Fibroblast of mammary gland (primary cell): ENCODE measurements around the gene KANSL1L.

ENCODE experiments used
- DNase-seq: peaks from one replicate; pipeline ENCODE4 v3.0.0-alpha.2; 2010; ENCODE audit warnings: low read depth
- H3K4me3 ChIP-seq: 2 replicates; pipeline ENCODE4 v1.5.1; 2011; ENCODE audit warnings: low read depth, mild to moderate bottlenecking, low read length, moderate library complexity; ENCODE audit not compliant: control insufficient read depth
- CTCF ChIP-seq: conservative IDR thresholded peaks from 2 replicates; pipeline ENCODE4 v1.5.1; 2011; ENCODE audit warnings: low read depth, low read length, inconsistent platforms; ENCODE audit not compliant: control insufficient read depth, insufficient read depth

Gene KANSL1L

DNA sequence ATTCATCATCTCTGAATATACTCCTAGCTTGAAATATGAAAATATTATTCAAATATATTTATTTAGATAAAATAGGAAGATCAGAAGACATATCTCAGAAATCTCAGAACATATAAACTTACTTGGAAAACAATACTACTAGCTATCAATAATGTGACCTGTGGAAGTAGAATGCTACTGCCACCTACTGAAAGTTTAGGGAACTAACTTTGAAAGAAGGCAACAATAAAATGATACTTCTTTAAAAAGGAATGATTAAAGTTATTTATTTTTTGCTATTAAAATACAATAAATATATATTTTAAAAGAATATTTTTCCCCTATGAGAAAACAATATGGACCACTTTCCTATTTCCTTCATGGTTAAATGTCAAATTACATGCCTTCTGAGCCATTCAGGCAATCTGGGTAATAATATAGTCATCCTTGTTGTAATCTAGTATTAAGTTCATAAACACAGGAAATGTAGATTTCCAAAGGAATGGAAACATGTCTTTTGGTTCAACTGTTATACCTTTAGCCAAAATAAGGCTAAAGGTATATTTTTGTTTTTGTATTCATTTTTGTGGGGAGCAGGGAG is 28.1 kb upstream of the KANSL1L start:
- TF ChIP-seq CTCF: peak; percentile 83
- DNase-seq: peak; percentile 51
- no peak overlapping the region for H3K4me3 ChIP-seq

GRCh38 chr2:210198326-210198725 is 27.1 kb upstream of the KANSL1L start:
- no peak overlapping the region for H3K4me3 ChIP-seq
- TF ChIP-seq CTCF: no peak
- DNase-seq: peak; percentile 14

DNA sequence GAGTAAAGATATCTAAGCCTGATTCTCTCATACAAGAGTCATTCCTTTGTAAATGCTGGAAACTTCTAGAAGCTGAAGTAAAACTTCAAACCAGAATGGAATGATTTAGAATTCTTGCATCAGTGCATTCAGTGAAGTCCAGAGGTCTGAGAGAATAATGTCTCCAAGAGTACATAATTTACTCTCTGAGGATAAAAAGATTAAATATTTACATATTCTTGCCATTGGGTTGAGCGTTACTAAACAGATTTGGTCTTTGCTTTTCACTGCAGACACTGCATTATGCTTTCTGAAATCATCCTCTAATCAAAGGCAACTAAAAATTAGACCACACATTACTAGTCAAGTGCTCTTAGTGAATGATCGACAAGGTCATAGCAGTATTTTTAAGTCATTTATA is 26.5 kb upstream of the KANSL1L start:
- no peak for TF ChIP-seq CTCF
- no peak for DNase-seq
- no peak overlapping the region for H3K4me3 ChIP-seq

DNA sequence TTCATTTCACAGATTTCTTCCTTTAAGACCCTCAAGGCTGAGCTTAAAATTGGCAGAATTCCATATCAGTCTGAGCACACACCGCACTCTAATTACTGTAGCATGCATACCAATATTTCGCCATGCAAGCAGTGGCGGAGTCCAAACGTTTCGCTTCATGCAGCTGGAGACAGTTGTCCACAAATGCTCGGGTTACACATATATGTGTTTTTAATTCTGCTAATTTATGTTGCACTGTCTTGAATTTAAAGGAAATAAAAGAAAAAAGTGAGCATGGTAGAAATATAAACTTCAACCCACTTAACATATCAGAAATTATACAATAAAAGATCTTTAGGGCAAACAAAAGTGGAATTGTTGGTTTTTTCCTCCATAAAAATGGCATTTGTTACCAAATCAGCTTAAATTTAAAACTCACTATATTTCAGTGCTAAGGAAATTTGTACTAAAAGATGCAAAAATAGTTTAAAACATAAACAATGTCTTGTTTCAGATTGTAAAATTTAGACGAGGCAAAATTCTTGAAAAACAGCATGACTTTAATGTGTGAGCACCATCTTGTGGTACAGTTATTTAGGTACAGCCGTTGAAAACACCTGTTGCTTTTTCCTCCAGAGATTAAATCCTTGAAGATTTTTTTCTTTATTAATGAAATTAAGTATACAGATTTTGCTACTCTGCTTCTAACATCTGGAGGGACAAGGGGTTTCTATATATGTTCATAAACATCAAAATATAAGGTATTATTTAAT is 24.1 kb upstream of the KANSL1L start:
- peak; percentile 73 for TF ChIP-seq CTCF
- peak; percentile 67 for DNase-seq
- H3K4me3 ChIP-seq: no peak overlapping the region

DNA sequence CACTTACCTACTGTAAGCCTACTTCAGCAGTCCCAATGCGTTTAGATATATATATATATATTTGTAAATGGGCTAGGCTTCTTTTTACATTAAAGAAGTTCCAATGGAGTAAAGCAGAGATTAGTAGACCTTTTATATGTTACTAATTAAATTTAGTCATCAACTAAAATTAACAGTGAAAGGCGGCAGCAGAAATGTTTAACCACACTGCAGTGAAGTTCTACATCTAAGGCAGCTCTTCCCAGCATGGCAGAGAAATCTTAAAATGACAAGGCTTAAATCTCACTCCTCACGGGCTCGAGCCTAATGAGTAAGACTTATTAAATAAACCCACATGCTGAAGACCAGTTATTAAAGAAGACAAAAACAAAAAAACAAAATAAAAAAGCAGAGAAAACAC is 19.1 kb upstream of the KANSL1L start:
- no peak overlapping the region for H3K4me3 ChIP-seq
- no peak for DNase-seq
- TF ChIP-seq CTCF: no peak

DNA sequence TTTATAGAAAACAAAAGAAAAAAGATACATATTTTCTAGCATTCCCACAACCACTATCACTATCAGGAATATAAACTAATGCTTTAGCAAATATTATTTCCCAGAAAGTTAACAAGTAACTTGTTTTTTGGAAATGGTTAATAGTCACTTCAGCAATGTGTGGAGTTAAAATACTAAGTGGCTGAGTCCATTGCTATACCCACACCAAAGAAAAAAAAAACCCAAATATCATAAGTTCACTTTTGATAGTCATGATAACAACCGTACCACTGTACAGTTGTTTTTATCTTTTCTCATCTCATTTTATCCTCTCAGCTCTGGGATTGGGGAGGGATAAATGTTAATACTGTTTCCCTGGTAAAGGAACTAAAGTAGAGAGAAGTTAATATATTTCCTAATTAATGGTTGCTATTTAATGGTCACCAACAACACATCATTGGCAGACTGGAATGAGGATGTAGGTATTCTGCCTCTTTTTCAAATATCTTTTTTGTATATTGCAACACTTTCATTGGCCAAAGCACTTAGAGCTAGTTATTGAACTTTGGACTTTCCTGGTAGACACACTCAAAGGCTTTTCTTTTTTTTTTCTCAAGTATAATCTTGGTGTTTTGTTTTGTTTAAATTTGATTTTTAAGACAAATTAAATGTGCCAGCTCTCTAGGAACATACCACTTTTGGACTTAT is 18.4 kb upstream of the KANSL1L start:
- no peak for DNase-seq
- no peak overlapping the region for H3K4me3 ChIP-seq
- no peak for TF ChIP-seq CTCF
